Motor neuron (in vitro differentiated cells): ENCODE data around the gene NUP93. TPM values are rescaled to one million over a fixed set of nuclear protein-coding genes. Genes with fewer than 3 reads are reported as not detected.

ENCODE experiments used
- ATAC-seq, 8 experiments: fragments of 200-7000 bp; cut with Tn5 transposase; replicated peaks in 6 of 8; 2 replicates each; pipeline ENCODE4 v1.8.0; 2021; ENCODE audit warnings: mild to moderate bottlenecking in 8 of 8, moderate library complexity in 8 of 8
- H3K27ac ChIP-seq, 2 donors: fragments of 250-450 bp; sonication (Bioruptor Pico); 2 replicates each; pipeline ENCODE4 v1.9.0; 2021; ENCODE audit warnings: antibody characterized with exemption in 2 of 2, mild to moderate bottlenecking in 2 of 2, moderate library complexity in 1 of 2
- H3K4me1 ChIP-seq, 2 donors: fragments of 250-450 bp; sonication (Bioruptor Pico); replicated peaks in 1 of 2; 2 replicates each; pipeline ENCODE4 v1.6.1; 2021; ENCODE audit warnings: antibody characterized with exemption in 2 of 2, mild to moderate bottlenecking in 2 of 2, moderate library complexity in 1 of 2
- H3K4me3 ChIP-seq, 5 donors: fragments of 250-450 bp; sonication (Bioruptor Pico); 2 replicates each; pipeline ENCODE4 v1.9.0; 2021; ENCODE audit warnings: antibody characterized with exemption in 5 of 5, mild to moderate bottlenecking in 5 of 5, moderate library complexity in 4 of 5
- WGBS, 10 experiments: fragments of 450-650 bp; shearing (Covaris generic); methylation state at CpG; one replicate each; pipeline ENCODE4 v1.0.0; 2022; 5-methylcytosine and 5-hydroxymethylcytosine counted together
- in situ Hi-C, 9 experiments: fragments of 400-800 bp; cut with MboI; loops; one replicate each; pipeline ENCODE4 v1.15.0; 2021; ENCODE audit warnings: low sequenced_read_pairs in 9 of 9, low pct_unique_long_range_greater_than_20kb in 2 of 9; ENCODE audit not compliant: unreplicated experiment in 9 of 9
- total RNA-seq, 8 experiments: library from RNA; unstranded; fragments of 300-600 nt; gene quantifications; 2 replicates each; pipeline versions ENCODE4 v1.2.3 to v1.2.4, GENCODE V29; 2022

Gene NUP93
- total RNA-seq, 8 experiments from 2014 or later: 48.6 to 123 (median 95.5) TPM

DNA sequence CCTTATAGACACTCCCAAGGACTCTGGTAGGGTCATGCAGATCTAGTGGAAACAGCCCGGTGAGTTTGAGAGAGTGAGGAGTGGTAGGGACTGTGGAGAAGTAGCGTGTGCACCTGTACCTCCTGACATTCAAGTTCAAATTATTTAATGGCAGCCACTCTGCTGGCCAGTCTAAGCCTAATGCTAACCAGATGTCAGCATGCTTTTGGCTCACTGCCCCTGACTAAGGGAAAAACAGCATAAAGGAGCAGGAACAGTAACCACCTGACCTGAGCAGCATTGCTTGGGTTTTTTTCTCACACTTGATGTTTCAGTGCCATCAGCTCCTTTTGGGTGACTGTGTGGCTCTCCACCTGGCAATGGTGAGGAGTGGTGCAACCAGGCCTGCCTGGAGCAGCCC lies 111.3 kb downstream of the NUP93 start:
- H3K27ac ChIP-seq: no peak overlapping the region
- H3K4me1 ChIP-seq: peaks cover 0 to 7% of the 10 kb centered on the region in 2 donors
- in situ Hi-C loops: no loop called here
- ATAC-seq: peak in 3 of 8 experiments; percentile 75 to 94 (median 94)
- H3K4me3 ChIP-seq: no peak overlapping the region
- 80 to 100% (median 100%) methylated on average over 1 to 2 of the region's 2 CpGs; no CpG with 5 or more reads in 6 of the 10 experiments for WGBS, 10 experiments

DNA sequence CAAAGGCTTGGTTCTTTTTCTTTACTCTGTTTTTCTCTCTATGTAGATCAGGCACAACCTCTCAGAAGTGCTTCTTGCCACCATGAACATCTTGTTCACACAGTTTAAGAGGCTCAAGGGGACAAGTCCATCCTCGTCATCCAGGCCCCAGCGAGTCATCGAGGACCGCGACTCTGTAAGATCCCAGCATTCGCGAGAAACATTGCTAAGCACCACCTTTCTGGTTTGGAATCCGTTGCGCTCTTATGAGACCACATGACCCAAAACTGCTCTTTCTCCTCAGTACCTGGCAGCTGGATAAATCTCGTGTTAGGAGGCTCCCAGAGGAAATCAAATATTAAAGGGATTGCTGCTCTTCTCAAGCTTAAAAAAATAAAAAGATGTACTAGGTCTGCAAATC lies 111.7 kb downstream of the NUP93 start:
- Histone ChIP-seq H3K4me1 (peaks cover 0 to 5% of the 10 kb centered on the region in 2 donors), H3K27ac (no peak overlapping the region), H3K4me3 (no peak overlapping the region)
- in situ Hi-C loops: no loop called here
- 80 to 100% (median 96%) methylated on average over 1 to 10 of the region's 10 CpGs; no CpG with 5 or more reads in 1 of the 10 experiments for WGBS, 10 experiments
- peak in 1 of 8 experiments; percentile 12 for ATAC-seq

DNA sequence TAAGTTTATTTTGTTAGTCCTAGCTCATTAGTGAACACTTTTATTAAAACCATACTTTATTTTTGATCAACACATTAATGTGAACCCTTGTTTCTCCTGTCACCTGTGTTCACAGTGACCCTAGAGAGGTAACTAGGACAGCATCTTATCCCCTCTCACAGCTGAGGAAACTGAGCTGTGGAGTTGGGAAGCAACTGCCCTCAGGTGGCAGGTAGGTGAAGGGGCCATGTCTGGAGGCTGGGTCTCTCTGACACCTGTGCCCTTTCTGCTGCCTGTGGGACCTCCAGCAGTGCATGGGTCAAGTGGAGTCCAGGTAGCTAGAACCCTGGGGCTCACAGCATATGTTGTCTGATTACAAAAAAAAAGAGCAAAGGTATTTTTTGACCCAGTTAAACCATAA lies 112.2 kb downstream of the NUP93 start:
- in situ Hi-C loops: no loop called here
- H3K4me1 ChIP-seq: peaks cover 0 to 1% of the 10 kb centered on the region in 2 donors
- no peak overlapping the region for H3K27ac ChIP-seq
- ATAC-seq: no peak
- H3K4me3 ChIP-seq: no peak overlapping the region

DNA sequence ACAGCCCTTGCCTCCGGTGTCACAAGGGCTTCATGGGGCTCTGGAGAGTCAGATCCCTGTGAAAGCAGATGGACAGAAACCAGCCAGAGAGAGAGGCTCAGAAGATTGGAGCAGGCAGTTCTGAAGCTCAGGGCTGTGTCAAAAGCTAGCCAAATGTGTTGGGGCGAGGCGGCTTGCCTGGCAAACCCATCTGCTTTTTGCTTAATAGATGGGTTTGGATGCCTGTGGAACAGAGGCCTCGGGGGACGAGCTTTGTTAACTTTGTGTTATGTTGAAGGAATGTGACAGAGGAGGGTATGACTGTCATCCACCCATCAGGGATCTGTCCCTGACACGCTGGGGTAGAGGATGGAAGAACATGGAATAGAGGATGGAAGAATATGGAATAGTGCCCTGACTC lies 114.1 kb downstream of the NUP93 start:
- in situ Hi-C loops: no loop called here
- H3K4me1 ChIP-seq: peaks cover 8 to 9% of the 10 kb centered on the region in 2 donors
- ATAC-seq: peak in 2 of 8 experiments; percentile 31 to 37
- no peak overlapping the region for H3K4me3 ChIP-seq
- H3K27ac ChIP-seq: no peak overlapping the region
- 10 to 100% (median 86%) methylated on average over 1 to 5 of the region's 6 CpGs; no CpG with 5 or more reads in 5 of the 10 experiments for WGBS, 10 experiments

DNA sequence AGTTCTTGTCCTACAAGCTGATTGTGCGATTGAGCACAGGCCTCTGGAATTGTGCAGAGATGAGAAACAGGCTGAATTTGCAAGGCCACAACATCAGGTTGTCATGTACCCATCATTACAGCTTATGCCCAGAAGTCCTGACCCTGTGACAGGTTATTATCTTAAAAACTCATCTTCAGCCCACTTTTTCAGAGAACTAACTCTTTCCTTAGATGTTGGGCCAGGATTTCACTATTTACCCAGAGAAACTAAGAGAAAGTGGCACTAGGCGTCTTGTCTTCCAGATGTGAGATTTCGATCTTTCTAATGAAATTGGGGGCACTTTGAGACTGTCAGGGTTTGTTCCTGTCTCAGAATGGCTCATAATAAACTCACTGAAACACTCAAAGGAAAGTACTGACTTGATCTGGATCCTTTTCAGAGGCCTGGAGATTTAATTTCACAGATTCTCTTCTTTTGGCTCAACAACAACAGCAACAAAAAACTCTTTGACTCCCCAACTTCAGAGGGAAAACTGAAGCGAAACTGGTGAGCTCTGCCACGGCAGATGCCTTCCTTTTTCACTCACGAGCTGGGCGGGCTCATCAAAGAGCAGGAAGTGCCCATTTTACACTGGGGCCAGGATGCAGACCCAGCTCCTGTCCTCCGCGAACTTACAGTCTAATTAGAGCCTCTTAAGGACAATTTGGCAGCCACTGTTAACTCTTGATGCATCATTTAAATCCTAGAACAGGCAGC lies 117.4 kb downstream of the NUP93 start:
- ATAC-seq: no peak
- Histone ChIP-seq H3K4me1 (peaks cover 27 to 30% of the 10 kb centered on the region in 2 donors), H3K4me3 (no peak overlapping the region), H3K27ac (no peak overlapping the region)
- 40 to 90% (median 75%) methylated on average over 1 to 9 of the region's 9 CpGs; no CpG with 5 or more reads in 2 of the 10 experiments for WGBS, 10 experiments
- in situ Hi-C loops: no loop called here

DNA sequence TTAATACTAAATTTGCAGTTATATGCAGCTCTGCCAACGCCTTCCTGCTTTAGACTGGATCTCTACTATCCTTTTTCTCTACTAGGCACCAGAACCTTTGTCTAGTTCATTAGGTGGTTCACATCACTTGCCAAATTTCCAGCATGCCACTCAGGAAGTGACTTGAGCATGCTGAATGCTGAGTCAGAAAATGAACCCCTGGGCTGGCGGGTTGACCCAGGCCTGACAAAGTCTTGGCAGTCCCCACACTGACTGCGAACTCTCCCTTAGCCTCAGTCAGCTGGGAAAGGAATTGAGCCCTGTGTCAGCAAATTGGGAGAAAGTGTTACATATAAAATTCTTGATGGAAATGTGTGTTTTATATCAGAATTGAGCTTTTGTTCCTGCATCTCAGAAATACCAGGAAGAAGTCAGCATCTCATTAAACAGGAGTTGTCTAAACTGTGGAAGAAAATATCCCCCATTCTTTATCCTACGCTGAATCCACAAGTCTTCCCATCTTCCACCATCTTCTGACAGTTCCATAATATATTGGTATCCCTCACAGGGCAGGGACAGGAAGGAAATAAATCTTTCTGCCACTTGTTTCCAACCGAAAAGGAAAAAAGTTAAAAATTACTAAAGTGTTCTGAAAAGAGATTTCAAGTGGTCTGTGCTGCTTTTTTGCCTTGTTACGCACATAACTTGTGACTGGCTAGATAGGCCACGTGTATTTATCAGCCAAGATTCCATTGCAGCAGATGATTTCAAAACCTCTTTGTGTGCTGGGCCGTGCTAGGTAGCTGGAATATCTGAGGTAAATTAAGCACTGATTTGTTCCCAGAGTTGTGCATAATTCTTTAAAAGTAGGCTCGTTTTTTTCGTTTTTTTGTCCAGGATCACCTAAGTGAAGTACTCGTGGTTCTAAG lies 118.4 kb downstream of the NUP93 start:
- Histone ChIP-seq H3K27ac (no peak overlapping the region), H3K4me3 (no peak overlapping the region), H3K4me1 (peaks cover 27 to 30% of the 10 kb centered on the region in 2 donors)
- no peak for ATAC-seq
- WGBS, 10 experiments: 20 to 87% (median 59%) methylated on average over 2 to 11 of the region's 11 CpGs
- in situ Hi-C loops: no loop called here

DNA sequence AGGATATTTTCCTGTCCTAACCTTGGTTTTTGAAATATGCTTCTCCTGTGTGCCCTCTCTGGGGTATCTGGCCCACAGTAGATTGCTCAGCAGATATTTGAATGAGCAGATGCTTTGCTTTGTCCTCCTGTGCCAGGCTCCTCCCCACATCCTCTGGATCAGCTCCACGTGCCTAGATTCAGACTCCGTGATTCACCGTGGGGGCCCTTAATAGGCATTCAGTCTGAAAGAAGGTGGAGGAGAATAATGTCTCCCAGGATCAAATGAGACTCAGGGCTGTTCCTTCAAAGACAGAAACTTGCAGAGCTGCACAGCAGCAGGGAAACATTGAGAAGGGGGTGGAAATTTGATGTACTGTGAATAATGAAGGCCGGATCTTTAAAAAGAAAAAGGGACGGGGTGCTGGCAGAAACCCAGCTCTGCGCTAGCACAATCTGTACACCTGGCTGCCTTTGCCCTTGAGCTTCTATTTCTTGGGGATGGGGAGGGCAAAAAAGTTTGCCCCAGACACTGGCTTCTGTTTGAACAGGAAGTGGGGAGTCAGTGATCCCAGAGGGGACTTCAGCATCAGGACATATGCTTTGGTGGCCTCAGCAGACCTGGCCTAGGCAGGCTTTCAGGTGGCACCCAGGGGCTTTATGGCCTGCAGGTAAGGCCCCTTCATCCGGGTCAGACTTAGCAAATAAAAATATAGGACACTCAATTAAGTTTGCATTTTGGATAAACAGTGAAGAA lies 119.2 kb downstream of the NUP93 start:
- peak; percentile 59 to 83 (median 74) for ATAC-seq
- 0 to 69% (median 44%) methylated on average over 2 to 6 of the region's 7 CpGs; no CpG with 5 or more reads in 2 of the 10 experiments for WGBS, 10 experiments
- peaks cover 27 to 30% of the 10 kb centered on the region in 2 donors for H3K4me1 ChIP-seq
- peak overlapping the region in 1 of 2 donors; percentile 75 for H3K27ac ChIP-seq
- H3K4me3 ChIP-seq: no peak overlapping the region
- in situ Hi-C loops: no loop called here

DNA sequence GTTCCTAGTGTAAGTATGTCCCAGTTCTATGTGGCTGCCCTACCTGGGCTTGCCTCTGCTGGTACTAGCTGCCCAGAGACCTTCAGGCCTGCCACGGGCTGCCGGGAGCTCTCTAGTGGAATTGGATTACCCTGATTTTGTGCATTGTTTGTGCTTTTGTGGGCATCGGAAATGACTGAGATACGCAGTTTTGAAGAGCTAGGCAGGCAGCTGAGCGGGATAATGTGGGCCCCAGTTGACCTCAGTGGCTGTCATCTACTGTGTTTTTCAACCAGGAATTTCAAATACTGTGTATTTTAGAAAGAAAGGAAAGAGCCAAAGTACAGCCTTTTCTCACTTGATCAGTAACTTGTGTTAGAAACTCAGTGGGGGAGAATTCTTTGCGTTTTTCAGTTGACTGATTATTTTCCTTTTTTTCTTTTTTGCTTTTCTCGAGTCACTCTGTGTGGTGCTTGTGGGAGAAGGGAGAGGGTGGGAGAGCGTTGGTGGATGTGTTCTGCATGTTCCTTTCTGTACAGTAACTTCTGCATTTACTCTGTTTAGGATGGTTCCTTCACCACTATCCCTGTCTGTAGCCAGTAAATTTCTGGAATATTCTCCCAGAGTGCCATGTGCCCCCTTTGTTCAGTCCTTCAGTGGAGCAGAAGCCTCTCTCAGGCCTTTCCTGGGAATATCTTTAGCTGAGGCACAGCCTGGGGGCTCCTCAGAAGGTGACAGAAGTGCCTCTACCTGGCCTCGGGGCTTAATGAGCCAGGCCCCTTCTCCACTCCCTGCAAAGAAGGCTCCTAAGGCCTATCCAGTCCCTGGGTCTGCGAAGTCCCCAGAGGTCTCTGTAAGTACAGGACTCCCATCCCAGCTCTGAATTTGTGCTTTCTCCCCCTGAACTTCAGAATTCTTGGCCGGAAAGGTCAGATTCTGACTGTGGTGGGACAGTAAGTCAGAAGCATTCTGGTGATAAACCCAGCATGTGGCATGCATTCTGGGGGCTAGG lies 120.1 kb downstream of the NUP93 start:
- in situ Hi-C loops: loop anchor here in 2 of 9 experiments (10.0 to 25.0 kb wide), 2 partner anchors 55 to 312 kb away; no protein-coding TSS in a partner anchor
- Histone ChIP-seq H3K27ac (peak overlapping the region in 1 of 2 donors; percentile 75), H3K4me1 (peaks cover 27 to 30% of the 10 kb centered on the region in 2 donors), H3K4me3 (no peak overlapping the region)
- 20 to 100% (median 78%) methylated on average over 1 to 9 of the region's 11 CpGs for WGBS, 10 experiments
- peak in 5 of 8 experiments; percentile 34 to 66 (median 42) for ATAC-seq

DNA sequence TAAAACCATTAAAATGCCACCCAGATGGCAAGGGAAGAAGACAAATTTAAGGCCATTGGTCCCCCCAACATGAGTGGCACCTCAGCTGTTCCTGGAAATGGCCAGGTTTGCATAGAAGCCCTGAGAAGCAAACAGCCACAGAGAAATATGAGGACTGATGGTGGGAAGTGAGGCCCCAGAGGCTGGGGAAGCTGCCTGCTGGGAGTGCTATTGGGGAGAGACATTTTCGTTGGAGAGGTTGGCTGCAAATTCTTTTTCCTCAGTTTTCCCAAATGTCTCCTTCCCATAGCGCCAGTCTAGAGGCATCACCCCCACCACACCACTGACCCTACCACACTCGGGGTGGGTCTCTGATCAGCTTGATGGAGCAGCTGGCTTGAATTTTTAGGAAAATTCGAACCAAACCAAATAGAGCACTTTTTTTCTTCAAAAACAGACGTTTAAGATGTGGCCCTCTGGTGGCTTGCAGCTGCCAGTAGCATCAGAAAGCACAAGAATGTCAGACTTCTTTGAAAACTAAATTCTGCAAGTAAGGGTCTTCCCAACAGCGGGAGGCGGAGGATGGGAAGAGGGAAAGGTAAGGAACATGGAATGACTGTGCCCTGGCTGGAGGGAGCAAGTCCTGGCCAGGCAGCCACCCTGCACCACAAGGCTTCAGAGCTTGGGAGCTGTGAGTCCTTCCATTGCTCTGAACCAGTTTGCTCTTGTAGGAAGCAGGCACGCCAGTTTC lies 121.9 kb downstream of the NUP93 start:
- in situ Hi-C loops: loop anchor here in 2 of 9 experiments (10.0 to 25.0 kb wide), 2 partner anchors 57 to 310 kb away; no protein-coding TSS in a partner anchor
- no peak for ATAC-seq
- WGBS, 10 experiments: 18 to 100% (median 68%) methylated on average over 1 to 6 of the region's 8 CpGs; no CpG with 5 or more reads in 1 of the 10 experiments
- no peak overlapping the region for H3K4me3 ChIP-seq
- no peak overlapping the region for H3K27ac ChIP-seq
- H3K4me1 ChIP-seq: peaks cover 29 to 30% of the 10 kb centered on the region in 2 donors

DNA sequence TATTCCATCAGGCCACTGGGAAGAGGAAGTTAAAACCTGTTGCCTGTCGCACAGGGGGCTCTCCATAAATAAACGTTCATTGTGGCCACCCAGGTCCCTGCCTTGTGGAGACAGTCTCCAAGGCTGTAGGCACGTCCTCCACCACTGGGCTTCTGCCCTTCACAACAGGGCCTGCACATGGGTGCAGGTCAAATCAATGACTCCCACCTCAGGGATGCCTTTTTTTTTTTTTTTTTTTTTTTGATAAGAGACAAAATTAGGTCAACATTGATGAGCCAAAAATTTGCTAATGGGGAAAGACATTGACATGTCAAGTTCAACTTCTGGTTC lies 122.4 kb downstream of the NUP93 start:
- no peak for ATAC-seq
- H3K4me1 ChIP-seq: peaks cover 30 to 31% of the 10 kb centered on the region in 2 donors
- H3K4me3 ChIP-seq: no peak overlapping the region
- no peak overlapping the region for H3K27ac ChIP-seq
- in situ Hi-C loops: loop anchor here in 2 of 9 experiments (10.0 to 25.0 kb wide), 2 partner anchors 58 to 310 kb away; no protein-coding TSS in a partner anchor
- WGBS, 10 experiments: 69 to 100% (median 82%) methylated on average over 1 to 3 of the region's 3 CpGs; no CpG with 5 or more reads in 5 of the 10 experiments

DNA sequence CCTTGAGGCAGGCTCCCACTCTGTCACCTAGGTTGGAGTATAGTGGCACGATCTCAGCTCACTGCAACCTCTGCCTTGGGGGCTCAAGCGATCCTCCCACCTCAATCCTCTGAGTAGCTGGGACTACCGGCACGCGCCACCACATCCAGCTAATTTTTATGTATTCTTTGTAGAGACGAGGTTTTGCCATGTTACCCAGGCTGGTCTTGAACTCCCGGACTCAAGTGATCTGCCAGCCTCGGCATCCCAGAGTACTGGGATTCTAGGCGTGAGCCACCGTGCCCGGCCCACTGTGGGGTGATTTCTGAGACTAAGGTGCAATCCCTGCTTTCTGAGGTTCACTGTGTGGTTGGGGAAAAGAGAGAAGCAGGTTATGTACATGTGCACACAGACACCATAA lies 123.0 kb downstream of the NUP93 start:
- WGBS, 10 experiments: 86 to 100% (median 96%) methylated on average over 2 to 8 of the region's 11 CpGs; no CpG with 5 or more reads in 4 of the 10 experiments
- in situ Hi-C loops: loop anchor here in 2 of 9 experiments (10.0 to 25.0 kb wide), 2 partner anchors 58 to 309 kb away; no protein-coding TSS in a partner anchor
- H3K4me1 ChIP-seq: peaks cover 30 to 31% of the 10 kb centered on the region in 2 donors
- H3K27ac ChIP-seq: no peak overlapping the region
- no peak for ATAC-seq
- H3K4me3 ChIP-seq: no peak overlapping the region
